GM12878 (cell line): ENCODE data around the gene QPRT. TPM values are rescaled to one million over a fixed set of nuclear protein-coding genes. Genes with fewer than 3 reads are reported as not detected.
A peak's percentile ranks its signal among the peaks of the same experiment; 100 is the strongest.

Experiments used
- CHD1 ChIP-seq: IDR thresholded peaks from 2 replicates; pipeline ENCODE4 v1.6.1; 2012; ENCODE audit warnings: low read depth, low read length, improper control_type of control experiment
- FOXM1 ChIP-seq: IDR thresholded peaks from 2 replicates; pipeline ENCODE4 v1.6.1; 2012; ENCODE audit warnings: low read depth, mild to moderate bottlenecking, inconsistent platforms, low read length, moderate library complexity
- GABPA ChIP-seq: IDR thresholded peaks from 2 replicates; pipeline ENCODE4 v1.6.1; 2014; ENCODE audit warnings: antibody characterized with exemption, low read depth, mild to moderate bottlenecking, inconsistent platforms
- IKZF2 ChIP-seq, 2 experiments: fragments of 450-650 bp; IDR thresholded peaks; 2 replicates each; pipeline ENCODE4 v1.6.1; 2017; ENCODE audit warnings: mild to moderate bottlenecking in 2 of 2, moderate library complexity in 2 of 2
- KDM1A ChIP-seq: fragments of 200-600 bp; sonication (generic); IDR thresholded peaks from 2 replicates; pipeline ENCODE4 v1.6.1; 2016; ENCODE audit warnings: borderline replicate concordance
- MTA3 ChIP-seq: IDR thresholded peaks from 2 replicates; pipeline ENCODE4 v1.6.1; 2012; ENCODE audit warnings: low read length, inconsistent platforms, borderline replicate concordance
- PAX8 ChIP-seq: fragments of 450-650 bp; IDR thresholded peaks from 2 replicates; pipeline ENCODE4 v1.6.1; 2017; ENCODE audit warnings: mild to moderate bottlenecking, moderate library complexity
- SIX5 ChIP-seq: IDR thresholded peaks from 2 replicates; pipeline ENCODE4 v1.6.1; 2011; ENCODE audit warnings: mild to moderate bottlenecking, low read depth, low read length, moderate library complexity; ENCODE audit not compliant: severe bottlenecking
- TAF1 ChIP-seq: IDR thresholded peaks from 2 replicates; pipeline ENCODE4 v1.6.1; 2011; ENCODE audit warnings: mild to moderate bottlenecking, low read depth, low read length, borderline replicate concordance
- TCF12 ChIP-seq: IDR thresholded peaks from 2 replicates; pipeline ENCODE4 v1.6.1; 2011; ENCODE audit warnings: low read depth, mild to moderate bottlenecking, low read length
- TCF3 ChIP-seq: IDR thresholded peaks from 2 replicates; pipeline ENCODE4 v1.6.1; 2012; ENCODE audit warnings: low read depth, mild to moderate bottlenecking, low read length, borderline replicate concordance; ENCODE audit not compliant: insufficient read depth
- ZSCAN29 ChIP-seq: fragments of 450-650 bp; IDR thresholded peaks from 2 replicates; pipeline ENCODE4 v1.6.1; 2017; ENCODE audit warnings: mild to moderate bottlenecking, moderate library complexity
- polyA plus RNA-seq, 11 experiments: library from polyadenylated mRNA; depleted of rRNA in 4 of 11; unstranded in 6 of 11; stranded (reverse) in 5 of 11; fragments of >200 nt; fragmentation: Nextera tagmentation in 4 of 11; fragmentation: Illumina TruSeq in 1 of 11; extraction: Ambion mirVana in 4 of 11; extraction: Trizol in 1 of 11; gene quantifications; 1 replicate in 1 of 11; 2 replicates in 10 of 11; pipeline versions ENCODE4 v1.2.1 to v1.2.3, GENCODE V29; 2011 to 2016; ENCODE audit warnings: inconsistent platforms in 2 of 11, missing spikeins in 2 of 11, low read depth in 1 of 11
- total RNA-seq, 4 experiments: library from RNA; depleted of rRNA in 3 of 4; stranded (reverse); fragments of >200 nt in 3 of 4; fragmentation: Illumina TruSeq in 1 of 4; extraction: Trizol in 1 of 4; gene quantifications; 2 replicates each; pipeline versions ENCODE4 v1.2.1 to v1.2.3, GENCODE V29; 2013 to 2021
- TF ChIP-seq, protein P1 (sequence below): IDR thresholded peaks from 2 replicates; pipeline ENCODE4 v1.6.1; 2011; ENCODE audit warnings: low read depth, low read length, improper control_type of control experiment, borderline replicate concordance
- TF ChIP-seq, protein P2 (sequence below): fragments of 150-350 bp; IDR thresholded peaks from 2 replicates; pipeline ENCODE4 v1.6.1; 2016; ENCODE audit warnings: low read depth, low read length
- TF ChIP-seq, protein P3 (sequence below): fragments of 450-650 bp; IDR thresholded peaks from 2 replicates; pipeline ENCODE4 v1.6.1; 2016; ENCODE audit warnings: mild to moderate bottlenecking
- TF ChIP-seq, protein P4 (sequence below): fragments of 450-650 bp; IDR thresholded peaks from 2 replicates; pipeline ENCODE4 v1.6.1; 2017; ENCODE audit warnings: mild to moderate bottlenecking
- TF ChIP-seq, protein P5 (sequence below): fragments of 150-350 bp; IDR thresholded peaks from 2 replicates; pipeline ENCODE4 v1.6.1; 2014; ENCODE audit warnings: mild to moderate bottlenecking, low read depth, low read length
- TF ChIP-seq, protein P6 (sequence below): fragments of 450-650 bp; IDR thresholded peaks from 2 replicates; pipeline ENCODE4 v1.6.1; 2016; ENCODE audit warnings: mild to moderate bottlenecking, moderate library complexity, borderline replicate concordance

QPRT gene
- total and polyA plus RNA-seq, 10 of the 15 experiments (the other 5 are each of a cell fraction or from before 2014, with no cell fraction given): 2.7 to 43.0 (median 31.3) TPM

DNA sequence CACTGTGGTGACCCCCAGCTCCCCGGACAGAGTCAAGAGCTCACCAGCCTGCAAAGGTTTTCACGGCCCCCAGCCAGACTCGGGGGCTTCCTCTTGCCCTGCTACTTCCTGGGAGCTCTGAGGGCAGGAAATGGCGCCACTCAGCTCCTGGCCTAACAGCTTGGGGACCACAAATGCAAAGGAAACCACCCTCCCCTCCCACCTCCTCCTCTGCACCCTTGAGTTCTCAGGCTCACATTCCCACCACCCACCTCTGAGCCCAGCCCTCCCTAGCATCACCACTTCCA lies 16.3 kb upstream of the QPRT start (continued):
- TF ChIP-seq FOXM1 (no peak), TAF1 (peak; percentile 65), TCF3 (0 out of 2 replicates have a peak, but pooled peaks have one; percentile 61), IKZF2 (IDR thresholded peaks at IDR 0.05) (peak; percentile 86 to 93; a peak in 3 of 4 replicates), KDM1A (no peak), SIX5 (no peak), TCF12 (peak; percentile 53; the same call in 1 of the 2 replicates), ZSCAN29 (no peak), GABPA (no peak), CHD1 (peak; percentile 32; the same call in 1 of the 2 replicates), PAX8 (no peak), MTA3 (no peak)
- TF ChIP-seq, protein P1, sequence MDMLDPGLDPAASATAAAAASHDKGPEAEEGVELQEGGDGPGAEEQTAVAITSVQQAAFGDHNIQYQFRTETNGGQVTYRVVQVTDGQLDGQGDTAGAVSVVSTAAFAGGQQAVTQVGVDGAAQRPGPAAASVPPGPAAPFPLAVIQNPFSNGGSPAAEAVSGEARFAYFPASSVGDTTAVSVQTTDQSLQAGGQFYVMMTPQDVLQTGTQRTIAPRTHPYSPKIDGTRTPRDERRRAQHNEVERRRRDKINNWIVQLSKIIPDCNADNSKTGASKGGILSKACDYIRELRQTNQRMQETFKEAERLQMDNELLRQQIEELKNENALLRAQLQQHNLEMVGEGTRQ: no peak
- TF ChIP-seq, protein P2, sequence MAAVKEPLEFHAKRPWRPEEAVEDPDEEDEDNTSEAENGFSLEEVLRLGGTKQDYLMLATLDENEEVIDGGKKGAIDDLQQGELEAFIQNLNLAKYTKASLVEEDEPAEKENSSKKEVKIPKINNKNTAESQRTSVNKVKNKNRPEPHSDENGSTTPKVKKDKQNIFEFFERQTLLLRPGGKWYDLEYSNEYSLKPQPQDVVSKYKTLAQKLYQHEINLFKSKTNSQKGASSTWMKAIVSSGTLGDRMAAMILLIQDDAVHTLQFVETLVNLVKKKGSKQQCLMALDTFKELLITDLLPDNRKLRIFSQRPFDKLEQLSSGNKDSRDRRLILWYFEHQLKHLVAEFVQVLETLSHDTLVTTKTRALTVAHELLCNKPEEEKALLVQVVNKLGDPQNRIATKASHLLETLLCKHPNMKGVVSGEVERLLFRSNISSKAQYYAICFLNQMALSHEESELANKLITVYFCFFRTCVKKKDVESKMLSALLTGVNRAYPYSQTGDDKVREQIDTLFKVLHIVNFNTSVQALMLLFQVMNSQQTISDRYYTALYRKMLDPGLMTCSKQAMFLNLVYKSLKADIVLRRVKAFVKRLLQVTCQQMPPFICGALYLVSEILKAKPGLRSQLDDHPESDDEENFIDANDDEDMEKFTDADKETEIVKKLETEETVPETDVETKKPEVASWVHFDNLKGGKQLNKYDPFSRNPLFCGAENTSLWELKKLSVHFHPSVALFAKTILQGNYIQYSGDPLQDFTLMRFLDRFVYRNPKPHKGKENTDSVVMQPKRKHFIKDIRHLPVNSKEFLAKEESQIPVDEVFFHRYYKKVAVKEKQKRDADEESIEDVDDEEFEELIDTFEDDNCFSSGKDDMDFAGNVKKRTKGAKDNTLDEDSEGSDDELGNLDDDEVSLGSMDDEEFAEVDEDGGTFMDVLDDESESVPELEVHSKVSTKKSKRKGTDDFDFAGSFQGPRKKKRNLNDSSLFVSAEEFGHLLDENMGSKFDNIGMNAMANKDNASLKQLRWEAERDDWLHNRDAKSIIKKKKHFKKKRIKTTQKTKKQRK: no peak
- TF ChIP-seq, protein P3, sequence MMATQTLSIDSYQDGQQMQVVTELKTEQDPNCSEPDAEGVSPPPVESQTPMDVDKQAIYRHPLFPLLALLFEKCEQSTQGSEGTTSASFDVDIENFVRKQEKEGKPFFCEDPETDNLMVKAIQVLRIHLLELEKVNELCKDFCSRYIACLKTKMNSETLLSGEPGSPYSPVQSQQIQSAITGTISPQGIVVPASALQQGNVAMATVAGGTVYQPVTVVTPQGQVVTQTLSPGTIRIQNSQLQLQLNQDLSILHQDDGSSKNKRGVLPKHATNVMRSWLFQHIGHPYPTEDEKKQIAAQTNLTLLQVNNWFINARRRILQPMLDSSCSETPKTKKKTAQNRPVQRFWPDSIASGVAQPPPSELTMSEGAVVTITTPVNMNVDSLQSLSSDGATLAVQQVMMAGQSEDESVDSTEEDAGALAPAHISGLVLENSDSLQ: no peak
- TF ChIP-seq, protein P4, sequence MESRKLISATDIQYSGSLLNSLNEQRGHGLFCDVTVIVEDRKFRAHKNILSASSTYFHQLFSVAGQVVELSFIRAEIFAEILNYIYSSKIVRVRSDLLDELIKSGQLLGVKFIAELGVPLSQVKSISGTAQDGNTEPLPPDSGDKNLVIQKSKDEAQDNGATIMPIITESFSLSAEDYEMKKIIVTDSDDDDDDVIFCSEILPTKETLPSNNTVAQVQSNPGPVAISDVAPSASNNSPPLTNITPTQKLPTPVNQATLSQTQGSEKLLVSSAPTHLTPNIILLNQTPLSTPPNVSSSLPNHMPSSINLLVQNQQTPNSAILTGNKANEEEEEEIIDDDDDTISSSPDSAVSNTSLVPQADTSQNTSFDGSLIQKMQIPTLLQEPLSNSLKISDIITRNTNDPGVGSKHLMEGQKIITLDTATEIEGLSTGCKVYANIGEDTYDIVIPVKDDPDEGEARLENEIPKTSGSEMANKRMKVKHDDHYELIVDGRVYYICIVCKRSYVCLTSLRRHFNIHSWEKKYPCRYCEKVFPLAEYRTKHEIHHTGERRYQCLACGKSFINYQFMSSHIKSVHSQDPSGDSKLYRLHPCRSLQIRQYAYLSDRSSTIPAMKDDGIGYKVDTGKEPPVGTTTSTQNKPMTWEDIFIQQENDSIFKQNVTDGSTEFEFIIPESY: no peak
- TF ChIP-seq, protein P5, sequence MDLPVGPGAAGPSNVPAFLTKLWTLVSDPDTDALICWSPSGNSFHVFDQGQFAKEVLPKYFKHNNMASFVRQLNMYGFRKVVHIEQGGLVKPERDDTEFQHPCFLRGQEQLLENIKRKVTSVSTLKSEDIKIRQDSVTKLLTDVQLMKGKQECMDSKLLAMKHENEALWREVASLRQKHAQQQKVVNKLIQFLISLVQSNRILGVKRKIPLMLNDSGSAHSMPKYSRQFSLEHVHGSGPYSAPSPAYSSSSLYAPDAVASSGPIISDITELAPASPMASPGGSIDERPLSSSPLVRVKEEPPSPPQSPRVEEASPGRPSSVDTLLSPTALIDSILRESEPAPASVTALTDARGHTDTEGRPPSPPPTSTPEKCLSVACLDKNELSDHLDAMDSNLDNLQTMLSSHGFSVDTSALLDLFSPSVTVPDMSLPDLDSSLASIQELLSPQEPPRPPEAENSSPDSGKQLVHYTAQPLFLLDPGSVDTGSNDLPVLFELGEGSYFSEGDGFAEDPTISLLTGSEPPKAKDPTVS: no peak
- TF ChIP-seq, protein P6, sequence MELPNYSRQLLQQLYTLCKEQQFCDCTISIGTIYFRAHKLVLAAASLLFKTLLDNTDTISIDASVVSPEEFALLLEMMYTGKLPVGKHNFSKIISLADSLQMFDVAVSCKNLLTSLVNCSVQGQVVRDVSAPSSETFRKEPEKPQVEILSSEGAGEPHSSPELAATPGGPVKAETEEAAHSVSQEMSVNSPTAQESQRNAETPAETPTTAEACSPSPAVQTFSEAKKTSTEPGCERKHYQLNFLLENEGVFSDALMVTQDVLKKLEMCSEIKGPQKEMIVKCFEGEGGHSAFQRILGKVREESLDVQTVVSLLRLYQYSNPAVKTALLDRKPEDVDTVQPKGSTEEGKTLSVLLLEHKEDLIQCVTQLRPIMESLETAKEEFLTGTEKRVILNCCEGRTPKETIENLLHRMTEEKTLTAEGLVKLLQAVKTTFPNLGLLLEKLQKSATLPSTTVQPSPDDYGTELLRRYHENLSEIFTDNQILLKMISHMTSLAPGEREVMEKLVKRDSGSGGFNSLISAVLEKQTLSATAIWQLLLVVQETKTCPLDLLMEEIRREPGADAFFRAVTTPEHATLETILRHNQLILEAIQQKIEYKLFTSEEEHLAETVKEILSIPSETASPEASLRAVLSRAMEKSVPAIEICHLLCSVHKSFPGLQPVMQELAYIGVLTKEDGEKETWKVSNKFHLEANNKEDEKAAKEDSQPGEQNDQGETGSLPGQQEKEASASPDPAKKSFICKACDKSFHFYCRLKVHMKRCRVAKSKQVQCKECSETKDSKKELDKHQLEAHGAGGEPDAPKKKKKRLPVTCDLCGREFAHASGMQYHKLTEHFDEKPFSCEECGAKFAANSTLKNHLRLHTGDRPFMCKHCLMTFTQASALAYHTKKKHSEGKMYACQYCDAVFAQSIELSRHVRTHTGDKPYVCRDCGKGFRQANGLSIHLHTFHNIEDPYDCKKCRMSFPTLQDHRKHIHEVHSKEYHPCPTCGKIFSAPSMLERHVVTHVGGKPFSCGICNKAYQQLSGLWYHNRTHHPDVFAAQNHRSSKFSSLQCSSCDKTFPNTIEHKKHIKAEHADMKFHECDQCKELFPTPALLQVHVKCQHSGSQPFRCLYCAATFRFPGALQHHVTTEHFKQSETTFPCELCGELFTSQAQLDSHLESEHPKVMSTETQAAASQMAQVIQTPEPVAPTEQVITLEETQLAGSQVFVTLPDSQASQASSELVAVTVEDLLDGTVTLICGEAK: no peak; the same call in 1 of the 2 replicates
